Body of pancreas (tissue), 4 donors: Measurements from ENCODE around the gene HOXA6. TPM values are rescaled to one million over a fixed set of nuclear protein-coding genes. Genes with fewer than 3 reads are reported as not detected.
A peak's percentile ranks its signal among the peaks of the same experiment; 100 is the strongest.

Experiments
- ATAC-seq: fragments of 150-250 bp; one replicate; pipeline ENCODE4 v1.9.1; 2016
- DNase-seq, 4 donors: peaks; one replicate each; pipeline ENCODE4 v3.0.0-alpha.2; 2019
- H3K27ac ChIP-seq, 4 donors: fragments of 200-600 bp; sonication (generic); 1 replicate in 3 of 4; 2 replicates in 1 of 4; pipeline versions ENCODE4 v1.5.1 to v1.6.1; 2016 to 2019; ENCODE audit warnings: mild to moderate bottlenecking in 1 of 4, mixed read lengths in 1 of 4, moderate library complexity in 1 of 4
- H3K27me3 ChIP-seq, 2 donors: fragments of 200-600 bp; sonication (generic); one replicate each; pipeline ENCODE4 v1.6.0; 2016; ENCODE audit warnings: mild to moderate bottlenecking in 1 of 2
- H3K36me3 ChIP-seq, 2 donors: fragments of 200-600 bp; sonication (generic); replicated peaks in 1 of 2; 2 replicates each; pipeline ENCODE4 v1.5.1; 2016; ENCODE audit warnings: low read depth in 2 of 2; ENCODE audit not compliant: insufficient read depth in 1 of 2
- H3K4me1 ChIP-seq: fragments of 200-600 bp; sonication (generic); one replicate; pipeline ENCODE4 v1.6.0; 2016
- H3K4me3 ChIP-seq, 2 donors: fragments of 200-600 bp; sonication (generic); 1 replicate in 1 of 2; 2 replicates in 1 of 2; pipeline ENCODE4 v1.5.1; 2016 to 2019
- H3K9me3 ChIP-seq, 3 donors: fragments of 200-600 bp; sonication (generic); 1 replicate in 2 of 3; 2 replicates in 1 of 3; pipeline ENCODE4 v1.5.1; 2016
- POLR2A ChIP-seq, 3 donors: fragments of 450-650 bp; IDR thresholded peaks; one replicate each; pipeline ENCODE4 v1.6.1; 2016; ENCODE audit warnings: antibody characterized with exemption in 3 of 3, mild to moderate bottlenecking in 2 of 3
- WGBS, 2 donors: methylation state at CpG; one replicate each; pipeline ENCODE4 v1.1.5; 2017; 5-methylcytosine and 5-hydroxymethylcytosine counted together
- intact Hi-C: fragments of 100-400 bp; cut with DNase I; formaldehyde crosslinking; loops from one replicate; pipeline ENCODE4 v1.15.1; 2023
- total RNA-seq, 2 donors: library from RNA; depleted of rRNA; stranded (reverse); fragments of >200 nt; gene quantifications; one replicate each; pipeline ENCODE4 v1.1.0, GENCODE V29; 2016
- TF ChIP-seq, protein P1 (sequence below), 7 experiments: fragments of 450-650 bp in 4 of 7; fragments of 200-600 bp in 3 of 7; sonication (generic) in 3 of 7; IDR thresholded peaks; one replicate each; pipeline ENCODE4 v1.5.1; 2016 to 2019; ENCODE audit warnings: antibody characterized with exemption in 7 of 7

The HOXA6 gene
- total RNA-seq, 2 donors from 2014 or later: not detected

DNA sequence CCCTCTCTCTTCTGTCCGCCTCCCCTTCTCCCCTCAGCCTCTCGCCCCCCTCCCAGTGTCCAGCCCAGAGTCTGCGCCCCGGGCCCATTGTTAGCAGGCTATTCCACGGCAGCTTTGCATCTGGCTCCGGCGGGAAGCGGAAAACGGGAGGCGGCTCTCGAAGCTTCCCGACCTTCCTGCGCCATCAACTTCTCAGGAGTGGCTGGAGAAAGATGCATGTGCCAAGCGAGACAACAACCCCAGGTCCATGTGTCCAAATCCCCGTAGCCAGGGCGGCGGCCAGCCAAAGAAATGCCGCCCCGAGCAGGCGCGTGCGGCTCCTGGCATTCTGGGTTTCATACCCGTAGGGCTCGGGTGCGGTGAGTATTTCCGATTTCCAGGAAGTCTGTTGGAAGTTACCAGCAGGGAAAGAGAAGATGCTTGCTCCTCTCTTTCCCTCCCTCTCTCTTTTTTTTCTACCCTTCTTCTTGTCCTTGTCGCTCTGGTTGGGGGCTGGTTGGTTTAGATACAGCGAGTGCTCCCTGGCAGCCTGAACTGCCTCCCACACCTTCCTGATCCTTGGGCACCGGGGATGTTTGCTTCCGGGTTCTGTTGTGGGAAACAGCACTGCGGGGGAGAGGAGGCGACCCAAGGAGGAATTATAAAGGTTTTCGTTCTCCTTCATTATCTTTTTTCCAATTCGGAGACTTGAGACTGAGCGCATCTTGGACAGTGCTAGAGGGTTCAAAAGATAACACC, 43.9 kb downstream of the HOXA6 start:
- intact Hi-C loops: no loop called here

DNA sequence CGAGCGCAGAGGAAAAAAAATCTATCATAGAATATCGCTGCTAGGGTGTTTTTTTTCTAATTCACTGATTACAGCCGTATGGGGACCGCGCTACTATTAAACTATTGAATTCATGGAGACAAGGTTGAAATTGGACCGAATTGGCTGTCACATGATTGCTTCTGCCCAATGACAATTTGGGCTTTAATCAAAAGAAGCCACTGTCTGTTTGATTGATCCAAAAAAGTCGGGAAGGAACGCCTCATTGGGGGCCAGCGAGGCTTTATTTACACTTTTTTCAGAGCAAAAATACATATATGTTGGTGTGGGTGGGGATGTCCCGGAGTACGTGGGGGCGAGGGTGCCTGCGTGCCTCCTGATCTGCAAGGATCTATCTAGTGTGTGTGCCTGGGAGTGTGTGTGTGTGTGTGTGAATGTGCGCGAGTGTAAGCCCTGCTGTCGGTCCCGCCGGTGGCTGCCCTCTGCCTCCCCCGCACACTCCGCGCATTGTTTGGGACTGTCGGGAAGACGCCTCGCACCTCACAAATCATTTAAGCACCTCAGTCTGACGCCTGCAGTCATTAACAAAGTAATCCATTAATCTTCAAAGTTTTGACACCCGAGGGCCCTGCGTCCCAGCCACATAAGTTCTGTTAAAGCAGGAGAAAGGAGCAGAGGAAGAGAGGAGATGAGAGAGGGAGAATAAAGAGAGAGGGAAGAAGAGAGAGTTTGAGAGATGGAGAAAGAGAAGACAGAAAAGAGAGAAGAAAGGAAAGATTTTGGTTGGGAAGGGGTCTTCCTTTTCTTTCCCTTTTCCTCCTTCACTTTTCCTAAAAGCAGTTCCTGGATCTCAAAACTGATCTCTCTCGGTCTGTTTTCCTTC, 44.8 kb downstream of the HOXA6 start, which contains the start of gene HOXA2:
Gene HOXA2 (minus strand): TSS at position 103 of the 862 bp plus-strand sequence. CDS start 183 bp downstream, outside the sequence.
- Histone ChIP-seq H3K4me3 (no peak within 1 kb of the TSS), H3K27me3 (peaks cover 9 to 71% of the 10 kb centered on the region in 2 donors), H3K9me3 (no peaks in the 10 kb centered on the region), H3K36me3 (no peaks in the 10 kb centered on the region), H3K27ac (peak within 1 kb of the TSS in 3 of 4 donors; percentile 23 to 45 (median 39)), H3K4me1 (peaks cover 22% of the 10 kb centered on the region)
- intact Hi-C loops: no loop called here
- TF ChIP-seq POLR2A (IDR thresholded peaks at IDR 0.05): no peak
- TF ChIP-seq, protein P1, sequence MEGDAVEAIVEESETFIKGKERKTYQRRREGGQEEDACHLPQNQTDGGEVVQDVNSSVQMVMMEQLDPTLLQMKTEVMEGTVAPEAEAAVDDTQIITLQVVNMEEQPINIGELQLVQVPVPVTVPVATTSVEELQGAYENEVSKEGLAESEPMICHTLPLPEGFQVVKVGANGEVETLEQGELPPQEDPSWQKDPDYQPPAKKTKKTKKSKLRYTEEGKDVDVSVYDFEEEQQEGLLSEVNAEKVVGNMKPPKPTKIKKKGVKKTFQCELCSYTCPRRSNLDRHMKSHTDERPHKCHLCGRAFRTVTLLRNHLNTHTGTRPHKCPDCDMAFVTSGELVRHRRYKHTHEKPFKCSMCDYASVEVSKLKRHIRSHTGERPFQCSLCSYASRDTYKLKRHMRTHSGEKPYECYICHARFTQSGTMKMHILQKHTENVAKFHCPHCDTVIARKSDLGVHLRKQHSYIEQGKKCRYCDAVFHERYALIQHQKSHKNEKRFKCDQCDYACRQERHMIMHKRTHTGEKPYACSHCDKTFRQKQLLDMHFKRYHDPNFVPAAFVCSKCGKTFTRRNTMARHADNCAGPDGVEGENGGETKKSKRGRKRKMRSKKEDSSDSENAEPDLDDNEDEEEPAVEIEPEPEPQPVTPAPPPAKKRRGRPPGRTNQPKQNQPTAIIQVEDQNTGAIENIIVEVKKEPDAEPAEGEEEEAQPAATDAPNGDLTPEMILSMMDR (IDR thresholded peaks at IDR 0.05): no peak
- DNase-seq (peak in 1 of 4 donors; percentile 15), ATAC-seq (no peak)
- WGBS, 2 donors: 6 to 9% methylated on average over 29 of the region's 29 CpGs

More for the DNA sequence above, 43.9 kb downstream of the HOXA6 start:
- WGBS, 2 donors: 7 to 13% methylated on average over 34 to 35 of the region's 35 CpGs
- H3K4me1 ChIP-seq: peaks cover 25% of the 10 kb centered on the region
- H3K27ac ChIP-seq: peak overlapping the region in 2 of 4 donors; percentile 39 to 45
- no peaks in the 10 kb centered on the region for H3K36me3 ChIP-seq
- no peak for TF ChIP-seq POLR2A (IDR thresholded peaks at IDR 0.05)
- TF ChIP-seq, protein P1 (IDR thresholded peaks at IDR 0.05): no peak
- no peaks in the 10 kb centered on the region for H3K9me3 ChIP-seq
- DNase-seq: peak in 1 of 4 donors; percentile 10
- no peak overlapping the region for H3K4me3 ChIP-seq
- H3K27me3 ChIP-seq: peaks cover 3 to 68% of the 10 kb centered on the region in 2 donors
- ATAC-seq: no peak

DNA sequence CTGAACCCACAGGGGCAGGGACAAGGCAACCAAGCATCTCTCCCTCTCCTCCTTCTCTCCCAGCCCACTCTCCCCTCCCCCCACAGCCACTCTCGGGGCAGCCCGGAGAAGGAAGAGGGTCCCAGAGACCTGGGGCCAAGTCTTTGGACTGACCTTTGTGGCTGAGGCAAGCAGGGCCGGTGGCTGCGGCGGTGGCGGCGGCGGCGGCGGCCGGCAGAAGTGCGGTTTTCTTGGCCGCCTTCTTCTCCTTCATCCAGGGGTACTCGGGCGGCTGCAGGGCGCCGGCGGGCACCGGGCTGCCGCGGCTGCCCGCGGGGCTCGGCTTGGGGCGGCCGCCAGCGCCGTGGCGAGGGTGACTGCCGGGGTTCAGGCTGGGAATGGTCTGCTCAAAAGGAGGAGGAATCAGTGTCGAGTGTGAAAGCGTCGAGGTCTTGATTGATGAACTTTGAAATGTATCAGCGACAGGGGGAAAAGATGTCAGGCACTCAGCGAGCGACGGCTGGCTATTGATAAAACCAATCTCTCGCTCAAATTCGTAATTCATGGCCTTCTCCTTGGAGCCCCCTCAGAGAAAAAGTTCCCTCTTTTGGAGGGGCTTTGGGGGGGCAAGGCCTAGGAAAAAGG, 45.5 kb downstream of the HOXA6 start:
- TF ChIP-seq, protein P1 (IDR thresholded peaks at IDR 0.05): no peak
- TF ChIP-seq POLR2A (IDR thresholded peaks at IDR 0.05): no peak
- WGBS, 2 donors: 4 to 10% methylated on average over 11 to 37 of the region's 39 CpGs
- no peaks in the 10 kb centered on the region for H3K36me3 ChIP-seq
- DNase-seq: no peak
- ATAC-seq: no peak
- intact Hi-C loops: no loop called here
- peak overlapping the region in 3 of 4 donors; percentile 2 to 45 (median 23) for H3K27ac ChIP-seq
- peaks cover 9 to 71% of the 10 kb centered on the region in 2 donors for H3K27me3 ChIP-seq
- no peak overlapping the region for H3K4me3 ChIP-seq
- no peaks in the 10 kb centered on the region for H3K9me3 ChIP-seq
- peaks cover 22% of the 10 kb centered on the region for H3K4me1 ChIP-seq

DNA sequence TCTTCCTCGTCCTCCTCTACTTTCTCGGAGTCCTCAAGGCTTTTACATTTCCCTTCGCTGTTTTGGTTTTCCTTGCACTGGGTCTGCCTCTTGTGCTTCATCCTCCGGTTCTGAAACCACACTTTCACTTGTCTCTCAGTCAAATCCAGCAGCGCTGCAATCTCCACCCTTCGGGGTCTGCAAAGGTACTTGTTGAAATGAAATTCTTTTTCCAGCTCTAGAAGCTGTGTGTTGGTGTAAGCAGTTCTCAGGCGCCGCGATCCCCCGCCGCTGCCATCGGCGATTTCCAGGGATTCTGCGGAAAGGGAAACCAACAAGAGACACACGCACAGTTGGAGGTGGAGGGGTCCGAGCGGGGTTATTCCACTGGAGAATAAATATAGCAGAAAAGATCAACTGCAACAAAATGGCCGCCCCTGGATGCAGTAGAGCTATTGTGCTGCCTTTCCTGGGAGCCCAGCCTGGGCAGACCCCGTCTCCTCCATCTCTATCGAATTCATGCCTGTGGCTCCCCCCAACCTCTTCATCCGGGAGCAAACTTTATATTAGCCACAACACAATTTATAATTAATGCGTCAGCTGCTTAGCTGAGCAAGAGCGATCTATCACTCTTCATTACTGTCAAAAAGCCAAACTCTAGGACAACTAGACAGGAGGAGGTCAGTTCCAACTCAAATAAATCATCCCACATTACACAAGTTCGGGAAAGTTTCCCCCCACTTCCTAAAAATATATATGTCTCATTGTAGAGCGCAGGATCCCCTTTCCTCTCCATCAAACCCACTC, 46.2 kb downstream of the HOXA6 start:
- ATAC-seq (no peak), DNase-seq (no peak)
- Histone ChIP-seq H3K4me3 (no peak overlapping the region), H3K9me3 (no peaks in the 10 kb centered on the region), H3K27me3 (peaks cover 9 to 71% of the 10 kb centered on the region in 2 donors), H3K27ac (peak overlapping the region in 2 of 4 donors; percentile 23 to 45), H3K4me1 (peaks cover 24% of the 10 kb centered on the region), H3K36me3 (no peaks in the 10 kb centered on the region)
- intact Hi-C loops: no loop called here
- TF ChIP-seq POLR2A (IDR thresholded peaks at IDR 0.05): no peak
- TF ChIP-seq, protein P1 (IDR thresholded peaks at IDR 0.05): no peak
- 11 to 12% methylated on average over 25 of the region's 25 CpGs for WGBS, 2 donors
